Measurements from ENCODE around the gene TTI1. TPM values are rescaled to one million over a fixed set of nuclear protein-coding genes. Genes with fewer than 3 reads are reported as not detected.

TTI1 gene
- total RNA-seq: 10 to 100 TPM in 2 of 4 donors, 1 to 10 TPM in 2; 4.5 to 19.5 (median 9.4) TPM

GRCh38 chr20:38033330-38034107 lies at the start of gene TTI1, which contains the start of gene RPRD1B:
TTI1 (minus strand) TSS chr20:38033456; CDS start chr20:38013816, 19,640 bp downstream.
RPRD1B (plus strand) TSS chr20:38033746; CDS start chr20:38033948, 202 bp downstream.
- no peaks in the 10 kb centered on the region for H3K36me3 ChIP-seq
- H3K4me1 ChIP-seq: peaks cover 15 to 50% (median 35%) of the 10 kb centered on the region in 4 donors
- intact Hi-C loops (cut with DNase I; ENCODE audit: low total_unique reads): no loop called here
- no peaks in the 10 kb centered on the region for H3K9me3 ChIP-seq
- peak; percentile 94 for DNase-seq
- H3K27ac ChIP-seq: peak within 1 kb of the TSS; percentile 87 to 97 (median 96)
- TF ChIP-seq POLR2AphosphoS5 (IDR thresholded peaks at IDR 0.05): peak; percentile 73 to 77 (median 76)
- TF ChIP-seq EP300 (IDR thresholded peaks at IDR 0.05; ENCODE audit: low read depth): no peak
- TF ChIP-seq POLR2A (IDR thresholded peaks at IDR 0.05): peak; percentile 73
- peak in 1 of 5 experiments; percentile 7 for TF ChIP-seq CTCF (IDR thresholded peaks at IDR 0.05)
- in situ Hi-C loops (cut with MboI; ENCODE audit: low pct_ligation_motif_present in 1 of 4, low pct_unique_long_range_greater_than_20kb in 1 of 4, low sequenced_read_pairs in 3 of 4): no loop called here
- no peaks in the 10 kb centered on the region for H3K27me3 ChIP-seq
- WGBS, 2 donors (ENCODE audit: low coverage in 1 of 2): 0% methylated on average over 47 of the region's 69 CpGs; no CpG with 5 or more reads in 1 of the 2 donors
- H3K4me3 ChIP-seq: peak within 1 kb of the TSS; percentile 79 to 99 (median 88)

GRCh38 chr20:38082894-38083293 lies 49.6 kb upstream of the TTI1 start:
- peaks cover 3 to 32% (median 12%) of the 10 kb centered on the region in 4 donors for H3K4me1 ChIP-seq

GRCh38 chr20:38081575-38081974 lies 48.3 kb upstream of the TTI1 start:
- in situ Hi-C loops (cut with MboI; ENCODE audit: low pct_ligation_motif_present in 1 of 4, low pct_unique_long_range_greater_than_20kb in 1 of 4, low sequenced_read_pairs in 3 of 4): no loop called here
- no peak for DNase-seq
- Histone ChIP-seq H3K4me3 (no peak overlapping the region), H3K9me3 (no peaks in the 10 kb centered on the region), H3K27ac (peak overlapping the region in 3 of 4 donors; percentile 66 to 83 (median 78)), H3K36me3 (peaks cover 0 to 18% (median 2%) of the 10 kb centered on the region in 4 donors), H3K27me3 (no peaks in the 10 kb centered on the region), H3K4me1 (peaks cover 3 to 32% (median 12%) of the 10 kb centered on the region in 4 donors)
- TF ChIP-seq POLR2A (IDR thresholded peaks at IDR 0.05): no peak
- TF ChIP-seq POLR2AphosphoS5 (IDR thresholded peaks at IDR 0.05): peak in 1 of 3 donors; percentile 42
- intact Hi-C loops (cut with DNase I; ENCODE audit: low total_unique reads): no loop called here
- WGBS, 2 donors (ENCODE audit: low coverage in 1 of 2): 68 to 90% methylated on average over 3 of the region's 3 CpGs

More at GRCh38 chr20:38082894-38083293, 49.6 kb upstream of the TTI1 start:
- Histone ChIP-seq H3K9me3 (no peaks in the 10 kb centered on the region), H3K27me3 (no peaks in the 10 kb centered on the region), H3K4me3 (no peak overlapping the region), H3K27ac (peak overlapping the region; percentile 66 to 83 (median 79)), H3K36me3 (peaks cover 0 to 11% (median 5%) of the 10 kb centered on the region in 4 donors)
- in situ Hi-C loops (cut with MboI; ENCODE audit: low pct_ligation_motif_present in 1 of 4, low pct_unique_long_range_greater_than_20kb in 1 of 4, low sequenced_read_pairs in 3 of 4) (no loop called here), intact Hi-C loops (cut with DNase I; ENCODE audit: low total_unique reads) (no loop called here)
- TF ChIP-seq EP300 (IDR thresholded peaks at IDR 0.05; ENCODE audit: low read depth): no peak
- TF ChIP-seq POLR2A (IDR thresholded peaks at IDR 0.05): no peak
- no peak for TF ChIP-seq POLR2AphosphoS5 (IDR thresholded peaks at IDR 0.05)
- no peak for TF ChIP-seq CTCF (IDR thresholded peaks at IDR 0.05)
- DNase-seq: no peak

- WGBS, 2 donors (ENCODE audit: low coverage in 1 of 2): 99 to 100% methylated on average over 3 of the region's 3 CpGs
- intact Hi-C loops (cut with DNase I; ENCODE audit: low total_unique reads): no loop called here
- Histone ChIP-seq H3K9me3 (no peaks in the 10 kb centered on the region), H3K4me1 (peaks cover 2 to 36% (median 15%) of the 10 kb centered on the region in 4 donors), H3K27ac (no peak overlapping the region), H3K27me3 (no peaks in the 10 kb centered on the region), H3K4me3 (no peak overlapping the region), H3K36me3 (peaks cover 0 to 18% (median 2%) of the 10 kb centered on the region in 4 donors)
- in situ Hi-C loops (cut with MboI; ENCODE audit: low pct_ligation_motif_present in 1 of 4, low pct_unique_long_range_greater_than_20kb in 1 of 4, low sequenced_read_pairs in 3 of 4): loop anchor here in 1 of 4 donors (10.0 kb wide), 1 partner anchor 85 kb away; the partner anchor contains the start of gene TGM2
- no peak for DNase-seq
- TF ChIP-seq POLR2AphosphoS5 (IDR thresholded peaks at IDR 0.05) (no peak), POLR2A (IDR thresholded peaks at IDR 0.05) (no peak), CTCF (IDR thresholded peaks at IDR 0.05) (no peak)
Observed at GRCh38 chr20:38079353-38079752, 46.1 kb upstream of the TTI1 start.
